HS-5 (cell line): ENCODE data around the gene BAIAP3.

ENCODE experiments used
- DNase-seq: peaks from one replicate; pipeline ENCODE4 v3.0.0-alpha.2; 2012; ENCODE audit warnings: low read depth

The BAIAP3 gene

GRCh38 chr16:1366712-1367299 is 33.4 kb downstream of the BAIAP3 start:
- DNase-seq, result no peak

GRCh38 chr16:1367486-1368174 is 34.2 kb downstream of the BAIAP3 start:
- DNase-seq, result no peak

GRCh38 chr16:1371054-1371978 is 37.9 kb downstream of the BAIAP3 start:
- no peak for DNase-seq

GRCh38 chr16:1372292-1372950 is 39.0 kb downstream of the BAIAP3 start:
- no peak for DNase-seq

GRCh38 chr16:1374418-1375297 is 41.2 kb downstream of the BAIAP3 start:
- DNase-seq, result no peak

- no peak for DNase-seq
These were observed 41.8 kb downstream of the BAIAP3 start for GRCh38 chr16:1375298-1375640.

- no peak for DNase-seq
These were observed 42.4 kb downstream of the BAIAP3 start for GRCh38 chr16:1375741-1376410.

GRCh38 chr16:1377406-1378010 is 44.1 kb downstream of the BAIAP3 start:
- no peak for DNase-seq

GRCh38 chr16:1378087-1378803 is 44.8 kb downstream of the BAIAP3 start:
- no peak for DNase-seq

GRCh38 chr16:1378804-1379303 is 45.4 kb downstream of the BAIAP3 start:
- peak; percentile 18 for DNase-seq

- DNase-seq, result no peak
These were observed 46.0 kb downstream of the BAIAP3 start for GRCh38 chr16:1379304-1380076.

- DNase-seq, result no peak
These were observed 46.8 kb downstream of the BAIAP3 start for GRCh38 chr16:1380195-1380594.

GRCh38 chr16:1381612-1382406 is 48.4 kb downstream of the BAIAP3 start:
- no peak for DNase-seq

GRCh38 chr16:1383556-1383955 is 50.1 kb downstream of the BAIAP3 start:
- DNase-seq, result no peak

GRCh38 chr16:1385232-1385631 is 51.8 kb downstream of the BAIAP3 start:
- no peak for DNase-seq

GRCh38 chr16:1387331-1387730 is 53.9 kb downstream of the BAIAP3 start:
- DNase-seq, result no peak

GRCh38 chr16:1389762-1390161 is 56.3 kb downstream of the BAIAP3 start:
- no peak for DNase-seq

- no peak for DNase-seq
These were observed 56.9 kb downstream of the BAIAP3 start for GRCh38 chr16:1390239-1390779.
